CD4-positive, alpha-beta T cell (primary cell): ENCODE results near the gene KCND3. TPM values are rescaled to one million over a fixed set of nuclear protein-coding genes. Genes with fewer than 3 reads are reported as not detected.

Experiments
- ATAC-seq: fragments of 200-7000 bp; cut with Tn5 transposase; one replicate; pipeline ENCODE4 v1.10.0; 2022; ENCODE audit warnings: mild to moderate bottlenecking; ENCODE audit not compliant: poor library complexity
- CTCF ChIA-PET: fragments of 350-600 bp; sonication (Branson Sonifier 250); formaldehyde crosslinking; loops from one replicate; lab custom pipeline; 2021; ENCODE audit warnings: antibody characterized with exemption, inconsistent platforms; lab: Charles Lee
- POLR2A ChIA-PET: fragments of 350-600 bp; sonication (Branson Sonifier 250); formaldehyde crosslinking; loops from one replicate; lab custom pipeline; 2021; ENCODE audit warnings: antibody characterized with exemption, inconsistent platforms; lab: Charles Lee
- DNase-seq, 14 experiments: peaks; one replicate each; pipeline ENCODE4 v3.0.0-alpha.2; 2013 to 2020; ENCODE audit warnings: mixed read lengths in 2 of 14
- H3K27ac ChIP-seq, 2 donors: one replicate each; pipeline versions ENCODE4 v1.5.1 to v1.7.0; 2013; ENCODE audit warnings: low read length in 2 of 2, low read depth in 1 of 2, mild to moderate bottlenecking in 1 of 2
- H3K27me3 ChIP-seq, 2 experiments: 1 replicate in 1 of 2; 2 replicates in 1 of 2; pipeline versions ENCODE4 v1.6.1 to v1.7.0; 2013; ENCODE audit warnings: low read length in 2 of 2, control low read depth in 1 of 2, mild to moderate bottlenecking in 1 of 2, moderate library complexity in 1 of 2; ENCODE audit not compliant: insufficient read depth in 2 of 2, control insufficient read depth in 1 of 2
- H3K36me3 ChIP-seq: one replicate; pipeline ENCODE4 v1.6.1; 2013; ENCODE audit warnings: low read length, control low read depth; ENCODE audit not compliant: insufficient read depth
- H3K4me1 ChIP-seq: one replicate; pipeline ENCODE4 v1.6.1; 2013; ENCODE audit warnings: low read length, control low read depth; ENCODE audit not compliant: insufficient read depth
- H3K4me3 ChIP-seq: one replicate; pipeline ENCODE4 v1.5.1; 2013; ENCODE audit warnings: mild to moderate bottlenecking, low read length, moderate library complexity
- H3K9me3 ChIP-seq, 2 experiments: 1 replicate in 1 of 2; 2 replicates in 1 of 2; pipeline versions ENCODE4 v1.6.1 to v1.7.0; 2013; ENCODE audit warnings: low read length in 2 of 2, mild to moderate bottlenecking in 2 of 2, control low read depth in 1 of 2, moderate library complexity in 1 of 2; ENCODE audit not compliant: control insufficient read depth in 1 of 2, insufficient read depth in 1 of 2
- H3K27ac Mint-ChIP-seq: one replicate; pipeline ENCODE4 v1.8.0; 2020; ENCODE audit warnings: mixed read lengths
- H3K27me3 Mint-ChIP-seq: one replicate; pipeline ENCODE4 v1.8.0; 2021; ENCODE audit warnings: mixed read lengths
- H3K36me3 Mint-ChIP-seq: one replicate; pipeline ENCODE4 v1.8.0; 2021; ENCODE audit warnings: low read depth, mixed read lengths
- H3K4me1 Mint-ChIP-seq: one replicate; pipeline ENCODE4 v1.8.0; 2021; ENCODE audit warnings: low read depth, mixed read lengths
- H3K4me3 Mint-ChIP-seq: one replicate; pipeline ENCODE4 v1.8.0; 2020; ENCODE audit warnings: mild to moderate bottlenecking, mixed read lengths
- H3K9me3 Mint-ChIP-seq: one replicate; pipeline ENCODE4 v1.8.0; 2020; ENCODE audit warnings: mixed read lengths
- CTCF ChIP-seq: fragments of 200-600 bp; IDR thresholded peaks from one replicate; pipeline ENCODE4 v1.8.0; 2022; ENCODE audit warnings: antibody characterized with exemption, mild to moderate bottlenecking
- intact Hi-C, 2 experiments: fragments of 100-400 bp; cut with DNase I in 1 of 2; cut with micrococcal nuclease in 1 of 2; formaldehyde crosslinking; loops; one replicate each; pipeline versions ENCODE4 v1.15.1 to v1.9.0; 2023 to 2025; cut with DNase I, micrococcal nuclease
- total RNA-seq, 174 experiments: library from RNA in 2 of 174; stranded (reverse) in 2 of 174; gene quantifications; one replicate each; pipeline ENCODE4 v1.2.3 and lab custom pipeline; 2021 to 2026

Gene KCND3
- total RNA-seq, 2 experiments from 2014 or later: 0.05 TPM; not detected in 1

GRCh38 chr1:111992476-111992875 is 3.0 kb upstream of the KCND3 start:
- ATAC-seq (no peak), DNase-seq (no peak)
- Mint-ChIP-seq H3K27ac (no peak overlapping the region), H3K4me3 (peak overlapping the region; percentile 63), H3K27me3 (peaks cover 82% of the 10 kb centered on the region), H3K9me3 (no peaks in the 10 kb centered on the region), H3K36me3 (no peaks in the 10 kb centered on the region), H3K4me1 (peaks cover 9% of the 10 kb centered on the region)
- peaks cover 47 to 59% of the 10 kb centered on the region in 2 experiments for H3K27me3 ChIP-seq
- no peak overlapping the region for H3K27ac ChIP-seq
- H3K4me3 ChIP-seq: no peak overlapping the region
- H3K4me1 ChIP-seq: peaks cover 10% of the 10 kb centered on the region
- no peaks in the 10 kb centered on the region for H3K36me3 ChIP-seq
- H3K9me3 ChIP-seq: peaks cover 0 to 3% of the 10 kb centered on the region in 2 experiments
- intact Hi-C loops: no loop called here
- ChIA-PET CTCF (no interaction called here), POLR2A (no interaction called here)
- no peak for TF ChIP-seq CTCF

- peaks cover 10% of the 10 kb centered on the region for H3K4me1 ChIP-seq
- Mint-ChIP-seq H3K27ac (no peak overlapping the region), H3K27me3 (peaks cover 88% of the 10 kb centered on the region), H3K36me3 (no peaks in the 10 kb centered on the region), H3K4me1 (peaks cover 9% of the 10 kb centered on the region), H3K4me3 (no peak overlapping the region), H3K9me3 (no peaks in the 10 kb centered on the region)
- H3K36me3 ChIP-seq: no peaks in the 10 kb centered on the region
- H3K4me3 ChIP-seq: no peak overlapping the region
- ChIA-PET POLR2A (interaction anchor here (0.7 kb wide), 1 partner anchor 21 kb away, joined by 3 read pairs; no protein-coding TSS in a partner anchor), CTCF (no interaction called here)
- H3K9me3 ChIP-seq: peaks cover 0 to 3% of the 10 kb centered on the region in 2 experiments
- DNase-seq (no peak), ATAC-seq (no peak)
- TF ChIP-seq CTCF: no peak
- intact Hi-C loops: no loop called here
- H3K27me3 ChIP-seq: peaks cover 52 to 59% of the 10 kb centered on the region in 2 experiments
- H3K27ac ChIP-seq: no peak overlapping the region
Observed at GRCh38 chr1:111990878-111991718, 1.6 kb upstream of the KCND3 start.

- Histone ChIP-seq H3K4me3 (no peak overlapping the region), H3K27ac (no peak overlapping the region), H3K36me3 (no peaks in the 10 kb centered on the region), H3K4me1 (peaks cover 10% of the 10 kb centered on the region), H3K9me3 (peaks cover 0 to 3% of the 10 kb centered on the region in 2 experiments), H3K27me3 (peaks cover 56 to 59% of the 10 kb centered on the region in 2 experiments)
- Mint-ChIP-seq H3K9me3 (no peaks in the 10 kb centered on the region), H3K4me3 (peak overlapping the region; percentile 45), H3K27me3 (peaks cover 89% of the 10 kb centered on the region), H3K4me1 (peaks cover 9% of the 10 kb centered on the region), H3K36me3 (no peaks in the 10 kb centered on the region), H3K27ac (no peak overlapping the region)
- CTCF ChIA-PET: no interaction called here
- DNase-seq (no peak), ATAC-seq (no peak)
- no peak for TF ChIP-seq CTCF
- POLR2A ChIA-PET: no interaction called here
- intact Hi-C loops: no loop called here
Observed at GRCh38 chr1:111990026-111990877, 784 bp upstream of the KCND3 start.
